ENCODE measurements around the gene EIF2B2. TPM values are rescaled to one million over a fixed set of nuclear protein-coding genes. Genes with fewer than 3 reads are reported as not detected.

Gene EIF2B2
- total RNA-seq, 2 donors from 2014 or later = 35.0 to 41.6 TPM

GRCh38 chr14:75051556-75051899 lies 48.8 kb downstream of the EIF2B2 start:
- H3K4me1 ChIP-seq (ENCODE audit: control insufficient read depth, insufficient read depth, low read length) = no peaks in the 10 kb centered on the region
- Mint-ChIP-seq H3K4me3 (peak overlapping the region; percentile 73), H3K36me3 (ENCODE audit: low read depth) (peaks cover 8% of the 10 kb centered on the region), H3K27ac (peak overlapping the region; percentile 94), H3K4me1 (peaks cover 2% of the 10 kb centered on the region), H3K27me3 (ENCODE audit: insufficient read depth) (no peaks in the 10 kb centered on the region), H3K9me3 (no peaks in the 10 kb centered on the region)
- H3K27me3 ChIP-seq (ENCODE audit: control insufficient read depth, insufficient read depth, low read length, poor library complexity, severe bottlenecking) = no peaks in the 10 kb centered on the region
- DNase-seq = no peak
- H3K27ac ChIP-seq (ENCODE audit: low read depth, low read length) = no peak overlapping the region
- peak overlapping the region; percentile 79 for H3K4me3 ChIP-seq (ENCODE audit: low read length)
- no peak overlapping the region for H3K9ac ChIP-seq (ENCODE audit: extremely low read depth, low read length, poor library complexity, severe bottlenecking)
- 24 to 80% methylated on average over 1 to 4 of the region's 5 CpGs for WGBS, 2 experiments (ENCODE audit: insufficient coverage in 1 of 2, insufficient read length in 1 of 2)
- peaks cover 4% of the 10 kb centered on the region for H3K36me3 ChIP-seq (ENCODE audit: control insufficient read depth, insufficient read depth, low read length)
- TF ChIP-seq CTCF (conservative IDR thresholded peaks at IDR 0.05) = no peak
- no peaks in the 10 kb centered on the region for H3K9me3 ChIP-seq (ENCODE audit: control insufficient read depth, low read length)

- no peak overlapping the region for H3K4me3 Mint-ChIP-seq
- Histone ChIP-seq H3K9me3 (ENCODE audit: control insufficient read depth, low read length) (no peaks in the 10 kb centered on the region), H3K27ac (ENCODE audit: low read depth, low read length) (no peak overlapping the region), H3K36me3 (ENCODE audit: control insufficient read depth, insufficient read depth, low read length) (peaks cover 4% of the 10 kb centered on the region), H3K9ac (ENCODE audit: extremely low read depth, low read length, poor library complexity, severe bottlenecking) (no peak overlapping the region), H3K4me1 (ENCODE audit: control insufficient read depth, insufficient read depth, low read length) (no peaks in the 10 kb centered on the region), H3K27me3 (ENCODE audit: control insufficient read depth, insufficient read depth, low read length, poor library complexity, severe bottlenecking) (no peaks in the 10 kb centered on the region), H3K4me3 (ENCODE audit: low read length) (no peak overlapping the region)
- peaks cover 2% of the 10 kb centered on the region for H3K4me1 Mint-ChIP-seq
- peaks cover 15% of the 10 kb centered on the region for H3K36me3 Mint-ChIP-seq (ENCODE audit: low read depth)
- no peak for TF ChIP-seq CTCF (conservative IDR thresholded peaks at IDR 0.05)
- no peak for DNase-seq
- WGBS, 2 experiments (ENCODE audit: insufficient coverage in 1 of 2, insufficient read length in 1 of 2) = 96 to 100% methylated on average over 2 to 4 of the region's 5 CpGs
- no peak overlapping the region for H3K27ac Mint-ChIP-seq
- no peaks in the 10 kb centered on the region for H3K27me3 Mint-ChIP-seq (ENCODE audit: insufficient read depth)
- no peaks in the 10 kb centered on the region for H3K9me3 Mint-ChIP-seq
Observed at GRCh38 chr14:75053396-75054291, 50.9 kb downstream of the EIF2B2 start.

- no peak overlapping the region for H3K9ac ChIP-seq (ENCODE audit: extremely low read depth, low read length, poor library complexity, severe bottlenecking)
- Mint-ChIP-seq H3K27me3 (ENCODE audit: insufficient read depth) (no peaks in the 10 kb centered on the region), H3K9me3 (peaks cover 3% of the 10 kb centered on the region), H3K4me1 (peaks cover 2% of the 10 kb centered on the region), H3K4me3 (no peak overlapping the region), H3K27ac (no peak overlapping the region), H3K36me3 (ENCODE audit: low read depth) (peaks cover 19% of the 10 kb centered on the region)
- H3K27me3 ChIP-seq (ENCODE audit: control insufficient read depth, insufficient read depth, low read length, poor library complexity, severe bottlenecking) = no peaks in the 10 kb centered on the region
- TF ChIP-seq CTCF (conservative IDR thresholded peaks at IDR 0.05) = no peak
- 100% methylated on average over 1 of the region's 1 CpG for WGBS, 2 experiments (ENCODE audit: insufficient coverage in 1 of 2, insufficient read length in 1 of 2)
- H3K36me3 ChIP-seq (ENCODE audit: control insufficient read depth, insufficient read depth, low read length) = peaks cover 4% of the 10 kb centered on the region
- no peak for DNase-seq
- no peak overlapping the region for H3K27ac ChIP-seq (ENCODE audit: low read depth, low read length)
- H3K4me1 ChIP-seq (ENCODE audit: control insufficient read depth, insufficient read depth, low read length) = no peaks in the 10 kb centered on the region
- no peak overlapping the region for H3K4me3 ChIP-seq (ENCODE audit: low read length)
- peaks cover 2% of the 10 kb centered on the region for H3K9me3 ChIP-seq (ENCODE audit: control insufficient read depth, low read length)
Observed at GRCh38 chr14:75054421-75054820, 51.7 kb downstream of the EIF2B2 start.
